Sigmoid colon (tissue), 7 donors: ENCODE data around the gene PACS2. TPM values are rescaled to one million over a fixed set of nuclear protein-coding genes. Genes with fewer than 3 reads are reported as not detected.

Experiments used
- DNase-seq: peaks from one replicate; pipeline ENCODE4 v3.0.0-alpha.2; 2019
- H3K27ac ChIP-seq, 4 donors: fragments of 200-600 bp; sonication (generic); one replicate each; pipeline ENCODE4 v1.5.1; 2016 to 2019; ENCODE audit warnings: mild to moderate bottlenecking in 1 of 4
- H3K27me3 ChIP-seq, 3 donors: fragments of 200-600 bp; sonication (generic); one replicate each; pipeline ENCODE4 v1.5.1; 2019; ENCODE audit warnings: mild to moderate bottlenecking in 1 of 3
- H3K36me3 ChIP-seq, 4 donors: fragments of 200-600 bp; sonication (generic); one replicate each; pipeline ENCODE4 v1.5.1; 2016 to 2019
- H3K4me1 ChIP-seq, 4 donors: fragments of 200-600 bp; sonication (generic); one replicate each; pipeline ENCODE4 v1.5.1; 2017 to 2019
- H3K4me3 ChIP-seq, 4 donors: fragments of 200-600 bp; sonication (generic); one replicate each; pipeline ENCODE4 v1.5.1; 2017 to 2019; ENCODE audit warnings: mild to moderate bottlenecking in 2 of 4, moderate library complexity in 1 of 4
- H3K9me3 ChIP-seq, 4 donors: fragments of 200-600 bp in 3 of 4; sonication (generic) in 3 of 4; one replicate each; pipeline versions ENCODE4 v1.5.1 to v1.6.1; 2013 to 2019
- EP300 ChIP-seq, 4 donors: sonication (generic); formaldehyde crosslinking; IDR thresholded peaks; one replicate each; pipeline ENCODE4 v1.6.1; 2017; ENCODE audit warnings: antibody characterized with exemption in 4 of 4
- POLR2A ChIP-seq, 2 donors: fragments of 450-650 bp; IDR thresholded peaks; one replicate each; pipeline ENCODE4 v1.6.1; 2016; ENCODE audit warnings: antibody characterized with exemption in 2 of 2, mild to moderate bottlenecking in 2 of 2, moderate library complexity in 2 of 2
- POLR2AphosphoS5 ChIP-seq, 4 donors: sonication (generic); formaldehyde crosslinking; IDR thresholded peaks; one replicate each; pipeline ENCODE4 v1.6.1; 2017; ENCODE audit warnings: antibody characterized with exemption in 4 of 4
- WGBS, 2 donors: extraction: QIAGEN DNeasy Blood & Tissue Kit; methylation state at CpG; one replicate each; pipeline ENCODE4 v1.1.7; 2013; 5-methylcytosine and 5-hydroxymethylcytosine counted together
- intact Hi-C: fragments of 100-400 bp; cut with DNase I; formaldehyde crosslinking; loops from one replicate; pipeline ENCODE4 v1.15.1; 2023
- polyA plus RNA-seq, 3 donors: library from polyadenylated mRNA; stranded (reverse); fragments of 200-250 nt; gene quantifications; one replicate each; pipeline ENCODE4 v1.2.3, GENCODE V29; 2013
- total RNA-seq, 4 donors: library from RNA; depleted of rRNA; stranded (reverse); fragments of >200 nt; gene quantifications; one replicate each; pipeline ENCODE4 v1.1.0, GENCODE V29; 2016
- TF ChIP-seq, protein P1 (sequence below), 4 experiments: fragments of 450-650 bp in 3 of 4; fragments of 200-600 bp in 1 of 4; IDR thresholded peaks; one replicate each; pipeline ENCODE4 v1.5.1; 2016 to 2019; ENCODE audit warnings: antibody characterized with exemption in 4 of 4, mild to moderate bottlenecking in 3 of 4, moderate library complexity in 2 of 4
- donor health status: healthy with polysubstance abuse.
- donor health status: Bipolar disorder and iron deficiency.
- donor health status: healthy.

Gene PACS2
- total and polyA plus RNA-seq, 7 donors = 19.8 to 90.6 (median 46.7) TPM

DNA sequence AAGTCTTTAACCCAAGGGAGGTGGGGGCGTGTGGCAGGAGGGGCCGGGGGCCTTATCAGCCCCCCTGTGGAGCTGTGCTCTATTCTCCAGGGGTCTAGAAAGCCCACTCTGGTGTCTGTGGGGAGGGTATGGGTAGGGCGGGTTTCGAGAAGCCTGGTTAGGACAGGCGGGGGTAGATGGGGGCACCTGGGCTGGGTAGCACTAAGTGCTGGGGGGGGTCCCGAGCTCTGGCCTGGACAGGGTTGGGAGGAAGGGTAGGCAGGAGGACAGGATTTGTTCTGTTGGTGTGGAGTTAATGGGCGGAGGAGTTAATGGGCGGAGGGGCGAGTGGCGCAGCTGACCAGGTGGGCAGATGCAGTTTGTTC, 2.0 kb downstream of the PACS2 start:
- H3K4me1 ChIP-seq = peaks cover 0 to 45% (median 40%) of the 10 kb centered on the region in 4 donors
- H3K27ac ChIP-seq = peak overlapping the region; percentile 64 to 91 (median 80)
- DNase-seq = no peak
- TF ChIP-seq EP300 (IDR thresholded peaks at IDR 0.05) (no peak), POLR2A (IDR thresholded peaks at IDR 0.05) (no peak), POLR2AphosphoS5 (IDR thresholded peaks at IDR 0.05) (no peak)
- TF ChIP-seq, protein P1, sequence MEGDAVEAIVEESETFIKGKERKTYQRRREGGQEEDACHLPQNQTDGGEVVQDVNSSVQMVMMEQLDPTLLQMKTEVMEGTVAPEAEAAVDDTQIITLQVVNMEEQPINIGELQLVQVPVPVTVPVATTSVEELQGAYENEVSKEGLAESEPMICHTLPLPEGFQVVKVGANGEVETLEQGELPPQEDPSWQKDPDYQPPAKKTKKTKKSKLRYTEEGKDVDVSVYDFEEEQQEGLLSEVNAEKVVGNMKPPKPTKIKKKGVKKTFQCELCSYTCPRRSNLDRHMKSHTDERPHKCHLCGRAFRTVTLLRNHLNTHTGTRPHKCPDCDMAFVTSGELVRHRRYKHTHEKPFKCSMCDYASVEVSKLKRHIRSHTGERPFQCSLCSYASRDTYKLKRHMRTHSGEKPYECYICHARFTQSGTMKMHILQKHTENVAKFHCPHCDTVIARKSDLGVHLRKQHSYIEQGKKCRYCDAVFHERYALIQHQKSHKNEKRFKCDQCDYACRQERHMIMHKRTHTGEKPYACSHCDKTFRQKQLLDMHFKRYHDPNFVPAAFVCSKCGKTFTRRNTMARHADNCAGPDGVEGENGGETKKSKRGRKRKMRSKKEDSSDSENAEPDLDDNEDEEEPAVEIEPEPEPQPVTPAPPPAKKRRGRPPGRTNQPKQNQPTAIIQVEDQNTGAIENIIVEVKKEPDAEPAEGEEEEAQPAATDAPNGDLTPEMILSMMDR (IDR thresholded peaks at IDR 0.05) = no peak
- H3K27me3 ChIP-seq = no peaks in the 10 kb centered on the region
- H3K9me3 ChIP-seq = no peaks in the 10 kb centered on the region
- intact Hi-C loops = loop anchor here (10.0 kb wide), 1 partner anchor 72 kb away; the partner anchor contains the start of gene BTBD6
- no peaks in the 10 kb centered on the region for H3K36me3 ChIP-seq
- 89 to 91% methylated on average over 10 of the region's 10 CpGs for WGBS, 2 donors
- H3K4me3 ChIP-seq = peak overlapping the region in 2 of 4 donors; percentile 87 to 94

GRCh38 chr14:105316968-105317510, 2.5 kb downstream of the PACS2 start:
- WGBS, 2 donors = 53 to 71% methylated on average over 18 of the region's 18 CpGs
- peak overlapping the region; percentile 53 to 91 (median 80) for H3K27ac ChIP-seq
- no peaks in the 10 kb centered on the region for H3K36me3 ChIP-seq
- no peak for DNase-seq
- no peaks in the 10 kb centered on the region for H3K9me3 ChIP-seq
- peaks cover 0 to 45% (median 40%) of the 10 kb centered on the region in 4 donors for H3K4me1 ChIP-seq
- peak in 1 of 4 donors; percentile 22 for TF ChIP-seq POLR2AphosphoS5 (IDR thresholded peaks at IDR 0.05)
- no peak for TF ChIP-seq POLR2A (IDR thresholded peaks at IDR 0.05)
- intact Hi-C loops = loop anchor here (10.0 kb wide), 1 partner anchor 72 kb away; the partner anchor contains the start of gene BTBD6
- peak overlapping the region in 2 of 4 donors; percentile 16 to 18 for H3K4me3 ChIP-seq
- no peaks in the 10 kb centered on the region for H3K27me3 ChIP-seq

- H3K4me3 ChIP-seq = peak overlapping the region in 2 of 4 donors; percentile 16 to 18
- TF ChIP-seq EP300 (IDR thresholded peaks at IDR 0.05) = no peak
- no peak for TF ChIP-seq POLR2A (IDR thresholded peaks at IDR 0.05)
- TF ChIP-seq, protein P1 (IDR thresholded peaks at IDR 0.05) = peak in 2 of 4 experiments; percentile 21 to 39
- TF ChIP-seq POLR2AphosphoS5 (IDR thresholded peaks at IDR 0.05) = no peak
- H3K9me3 ChIP-seq = no peaks in the 10 kb centered on the region
- intact Hi-C loops = loop anchor here (10.0 kb wide), 1 partner anchor 73 kb away; the partner anchor contains the start of gene BTBD6
- no peaks in the 10 kb centered on the region for H3K36me3 ChIP-seq
- peaks cover 0 to 46% (median 40%) of the 10 kb centered on the region in 4 donors for H3K4me1 ChIP-seq
- no peak for DNase-seq
- H3K27ac ChIP-seq = peak overlapping the region; percentile 53 to 91 (median 80)
- no peaks in the 10 kb centered on the region for H3K27me3 ChIP-seq
- 62 to 71% methylated on average over 11 of the region's 11 CpGs for WGBS, 2 donors
Measured at GRCh38 chr14:105317546-105317945, 3.0 kb downstream of the PACS2 start.

- H3K9me3 ChIP-seq = no peaks in the 10 kb centered on the region
- TF ChIP-seq POLR2AphosphoS5 (IDR thresholded peaks at IDR 0.05) = peak in 1 of 4 donors; percentile 37
- TF ChIP-seq, protein P1 (IDR thresholded peaks at IDR 0.05) = no peak
- no peak for TF ChIP-seq POLR2A (IDR thresholded peaks at IDR 0.05)
- no peak overlapping the region for H3K4me3 ChIP-seq
- peaks cover 0 to 50% (median 33%) of the 10 kb centered on the region in 4 donors for H3K4me1 ChIP-seq
- DNase-seq = no peak
- peak overlapping the region in 3 of 4 donors; percentile 37 to 62 (median 54) for H3K27ac ChIP-seq
- WGBS, 2 donors = 83 to 86% methylated on average over 27 of the region's 27 CpGs
- H3K36me3 ChIP-seq = no peaks in the 10 kb centered on the region
- intact Hi-C loops = no loop called here
- H3K27me3 ChIP-seq = no peaks in the 10 kb centered on the region
Measured at GRCh38 chr14:105322791-105323556, 8.4 kb downstream of the PACS2 start.

DNA sequence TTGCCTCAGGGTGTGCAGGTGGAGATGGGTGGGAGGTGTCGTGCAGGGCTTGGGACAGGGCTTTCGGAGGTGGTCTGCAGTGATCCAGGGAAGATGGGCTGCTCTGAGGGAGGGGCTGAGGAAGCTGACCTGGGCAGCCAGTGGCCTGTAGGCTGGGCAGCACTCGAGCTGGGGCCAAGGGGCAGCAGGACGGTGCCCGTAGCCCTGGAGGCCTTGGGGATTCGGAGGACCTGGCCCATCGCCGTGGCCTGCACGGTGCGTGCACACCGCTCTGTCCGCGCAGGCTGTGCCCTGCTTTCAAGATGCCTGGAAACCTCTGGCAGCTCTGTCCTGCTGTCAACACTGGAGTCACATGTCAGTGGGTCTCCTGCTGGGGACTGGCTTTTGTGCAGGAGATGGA, 9.1 kb downstream of the PACS2 start:
- no peaks in the 10 kb centered on the region for H3K9me3 ChIP-seq
- H3K36me3 ChIP-seq = no peaks in the 10 kb centered on the region
- intact Hi-C loops = no loop called here
- WGBS, 2 donors = 96 to 97% methylated on average over 13 of the region's 13 CpGs
- peaks cover 0 to 47% (median 32%) of the 10 kb centered on the region in 4 donors for H3K4me1 ChIP-seq
- H3K4me3 ChIP-seq = no peak overlapping the region
- no peaks in the 10 kb centered on the region for H3K27me3 ChIP-seq
- no peak for DNase-seq
- peak overlapping the region in 3 of 4 donors; percentile 37 to 62 (median 54) for H3K27ac ChIP-seq
- TF ChIP-seq EP300 (IDR thresholded peaks at IDR 0.05) (no peak), POLR2AphosphoS5 (IDR thresholded peaks at IDR 0.05) (no peak), POLR2A (IDR thresholded peaks at IDR 0.05) (no peak)
- TF ChIP-seq, protein P1 (IDR thresholded peaks at IDR 0.05) = no peak
